ENCODE results near the gene EFL1.

The EFL1 gene

GRCh38 chr15:82146576-82146975 lies 116.0 kb downstream of the EFL1 start:
- DNase-seq: no peak

- DNase-seq: no peak
Observed at GRCh38 chr15:82143390-82144385, 118.8 kb downstream of the EFL1 start.

- no peak for DNase-seq
Observed at GRCh38 chr15:82140886-82141285, 121.6 kb downstream of the EFL1 start.

GRCh38 chr15:82139823-82140268 lies 122.7 kb downstream of the EFL1 start:
- DNase-seq: no peak

GRCh38 chr15:82138306-82138705 lies 124.2 kb downstream of the EFL1 start:
- no peak for DNase-seq

- DNase-seq: no peak
Observed at GRCh38 chr15:82137261-82137660, 125.3 kb downstream of the EFL1 start.

GRCh38 chr15:82136120-82136519 lies 126.4 kb downstream of the EFL1 start:
- no peak for DNase-seq

GRCh38 chr15:82135638-82136037 lies 126.9 kb downstream of the EFL1 start:
- no peak for DNase-seq

GRCh38 chr15:82134461-82134860 lies 128.1 kb downstream of the EFL1 start:
- no peak for DNase-seq

GRCh38 chr15:82133251-82133650 lies 129.3 kb downstream of the EFL1 start:
- DNase-seq: no peak

- DNase-seq: no peak
Observed at GRCh38 chr15:82132742-82133141, 129.8 kb downstream of the EFL1 start.

- no peak for DNase-seq
Observed at GRCh38 chr15:82132096-82132495, 130.4 kb downstream of the EFL1 start.

GRCh38 chr15:82130248-82130647 lies 132.3 kb downstream of the EFL1 start:
- DNase-seq: no peak

GRCh38 chr15:82129761-82130160 lies 132.8 kb downstream of the EFL1 start:
- no peak for DNase-seq

GRCh38 chr15:82129149-82129692 lies 133.3 kb downstream of the EFL1 start:
- DNase-seq: no peak

- DNase-seq: no peak
Observed at GRCh38 chr15:82128401-82129148, 134.0 kb downstream of the EFL1 start.

GRCh38 chr15:82127581-82127980 lies 135.0 kb downstream of the EFL1 start:
- no peak for DNase-seq

- DNase-seq: no peak
Observed at GRCh38 chr15:82126346-82126745, 136.2 kb downstream of the EFL1 start.

- no peak for DNase-seq
Observed at GRCh38 chr15:82124331-82125263, 137.9 kb downstream of the EFL1 start.

- DNase-seq: no peak
Observed at GRCh38 chr15:82122746-82123400, 139.7 kb downstream of the EFL1 start.

- no peak for DNase-seq
Observed at GRCh38 chr15:82118040-82118439, 144.5 kb downstream of the EFL1 start.

- DNase-seq: no peak
Observed at GRCh38 chr15:82117296-82117695, 145.2 kb downstream of the EFL1 start.

Data from NCI-H1694 (cell line).